Uterus (tissue), 2 donors: ENCODE data around the gene TBX2.

Experiments used
- CTCF ChIP-seq, 4 experiments: fragments of 200-600 bp in 2 of 4; fragments of 450-650 bp in 2 of 4; sonication (generic) in 2 of 4; IDR thresholded peaks; one replicate each; pipeline ENCODE4 v1.5.1; 2016 to 2019; ENCODE audit warnings: antibody characterized with exemption in 4 of 4, mild to moderate bottlenecking in 2 of 4, moderate library complexity in 1 of 4
- POLR2A ChIP-seq, 2 donors: fragments of 450-650 bp; IDR thresholded peaks; one replicate each; pipeline ENCODE4 v1.6.1; 2016; ENCODE audit warnings: antibody characterized with exemption in 2 of 2, mild to moderate bottlenecking in 1 of 2, moderate library complexity in 1 of 2

DNA sequence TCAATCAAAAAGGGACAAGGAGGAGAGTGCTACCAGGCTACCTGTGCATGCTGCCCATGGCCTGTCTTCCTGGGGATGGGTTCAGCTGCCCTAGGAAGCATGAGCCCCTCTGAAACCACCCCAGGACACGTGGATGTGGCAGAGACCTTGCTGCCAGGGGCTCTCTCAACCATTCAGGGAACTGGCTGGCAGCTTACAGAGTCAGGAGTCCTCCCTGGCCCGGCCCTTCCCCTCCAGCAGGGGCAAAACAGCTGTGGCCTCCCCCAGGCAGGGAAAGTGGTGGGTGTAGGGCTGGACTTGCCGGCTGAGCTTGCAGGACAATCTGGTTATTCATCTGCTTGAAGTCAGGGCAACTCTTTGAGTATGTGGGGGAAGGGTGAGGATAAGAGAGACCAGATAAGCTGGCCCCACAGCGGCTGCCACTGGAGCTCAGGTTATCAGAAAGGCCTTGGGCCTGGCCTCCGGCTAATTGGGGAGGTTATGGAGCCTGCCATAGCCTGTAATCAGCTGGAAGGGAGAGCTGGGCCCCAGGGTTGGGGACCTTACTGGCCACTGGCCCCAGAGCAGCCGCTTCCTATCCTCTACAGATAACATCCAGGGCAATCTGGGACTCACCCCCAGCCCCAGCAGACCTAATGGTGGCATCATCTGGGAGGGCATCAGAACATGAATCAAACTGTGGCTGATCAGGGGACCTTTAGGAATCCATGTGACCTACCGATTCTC lies 5.6 kb upstream of the TBX2 start:
- TF ChIP-seq CTCF (IDR thresholded peaks at IDR 0.05), result no peak
- no peak for TF ChIP-seq POLR2A (IDR thresholded peaks at IDR 0.05)
